HG03571 (cell line): Measurements from ENCODE around the gene PTPRN2.
"Not testable (repeated sequence)": the region's sequence is repeated elsewhere in the genome, so short reads cannot be mapped to it uniquely, and the experiment has no call there.

Source experiments
- ATAC-seq: cut with Tn5 transposase; IDR thresholded peaks from one replicate; pipeline ENCODE4 v1.9.1; 2021; ENCODE audit not compliant: unreplicated experiment

Gene PTPRN2

GRCh38 chr7:158314394-158314793 is 273.2 kb downstream of the PTPRN2 start:
- no peak for ATAC-seq

DNA sequence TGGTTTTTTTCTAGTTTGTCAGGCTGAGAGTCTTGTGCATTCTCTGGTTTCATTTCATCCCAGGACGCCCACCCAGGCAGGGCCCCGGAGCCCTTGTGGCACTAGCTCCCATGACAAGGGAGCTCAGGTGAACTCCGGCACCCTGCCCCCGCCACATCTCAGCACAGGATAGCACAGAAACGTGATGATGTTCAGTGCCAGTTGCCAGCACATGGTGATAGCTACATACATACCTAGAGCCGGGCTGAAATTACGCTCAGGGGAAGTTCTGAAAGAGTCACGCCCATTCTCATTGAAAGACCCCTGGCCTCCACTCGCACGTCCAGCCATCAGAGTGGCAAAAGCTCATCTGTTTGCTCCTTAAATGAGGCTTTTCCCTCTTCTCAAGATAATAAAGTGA is 273.7 kb downstream of the PTPRN2 start:
- no peak for ATAC-seq

- no peak for ATAC-seq
Measured at GRCh38 chr7:158312789-158313188, 274.8 kb downstream of the PTPRN2 start.

- no peak for ATAC-seq
Measured at GRCh38 chr7:158311791-158312190, 275.8 kb downstream of the PTPRN2 start.

- ATAC-seq, result no peak
Measured at GRCh38 chr7:158310924-158311666, 276.5 kb downstream of the PTPRN2 start.

- no peak for ATAC-seq
Measured at GRCh38 chr7:158309868-158310763, 277.5 kb downstream of the PTPRN2 start.

DNA sequence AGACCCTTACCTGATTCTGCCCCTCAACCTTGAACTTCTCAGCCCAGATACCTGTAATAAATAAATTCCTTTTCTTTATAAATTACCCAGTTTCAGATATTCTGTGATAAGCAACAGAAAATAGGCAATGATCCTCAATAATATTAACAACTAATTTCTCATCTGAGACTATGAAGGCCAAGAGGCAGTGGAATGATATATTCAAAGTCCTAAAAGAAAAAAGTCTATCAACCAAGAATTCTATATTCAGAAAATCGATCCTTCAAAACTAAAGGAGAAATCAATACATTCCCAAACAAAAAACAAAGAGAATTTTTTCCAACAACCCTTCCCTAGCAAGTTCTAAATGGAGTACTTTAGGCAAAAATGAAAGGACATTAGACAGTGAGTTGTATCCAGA is 279.6 kb downstream of the PTPRN2 start:
- ATAC-seq, result no peak

GRCh38 chr7:158304072-158304471 is 283.6 kb downstream of the PTPRN2 start:
- ATAC-seq, result not testable (repeated sequence)

GRCh38 chr7:158303121-158303520 is 284.5 kb downstream of the PTPRN2 start:
- ATAC-seq, result no peak

GRCh38 chr7:158302274-158303070 is 285.2 kb downstream of the PTPRN2 start:
- ATAC-seq, result no peak

- no peak for ATAC-seq
Measured at GRCh38 chr7:158301207-158301606, 286.4 kb downstream of the PTPRN2 start.

GRCh38 chr7:158300427-158300826 is 287.2 kb downstream of the PTPRN2 start:
- ATAC-seq, result no peak

DNA sequence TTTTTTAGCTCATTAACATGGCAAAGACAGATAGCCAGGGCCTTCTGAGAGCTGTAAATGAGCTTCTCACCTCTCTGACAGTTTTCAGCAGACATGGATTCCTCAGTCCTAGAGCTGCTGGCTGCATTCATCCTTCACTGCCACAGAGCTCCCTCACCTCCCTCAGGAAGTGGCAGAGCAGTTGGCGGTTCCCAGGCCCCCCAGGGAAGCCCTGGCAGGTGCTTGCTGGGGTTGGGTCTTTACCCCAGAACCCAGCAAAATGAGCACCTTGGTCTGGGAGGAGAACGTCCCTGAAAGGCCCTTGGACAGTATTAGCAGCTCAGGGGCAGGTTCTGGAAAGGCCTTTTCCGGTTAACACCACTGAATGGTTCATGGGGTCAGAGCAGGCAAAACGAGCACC is 288.0 kb downstream of the PTPRN2 start:
- no peak for ATAC-seq

- no peak for ATAC-seq
Measured at GRCh38 chr7:158296798-158297104, 290.9 kb downstream of the PTPRN2 start.

- no peak for ATAC-seq
Measured at GRCh38 chr7:158295966-158296797, 291.4 kb downstream of the PTPRN2 start.

GRCh38 chr7:158294468-158295215 is 293.0 kb downstream of the PTPRN2 start:
- not testable (repeated sequence) for ATAC-seq

DNA sequence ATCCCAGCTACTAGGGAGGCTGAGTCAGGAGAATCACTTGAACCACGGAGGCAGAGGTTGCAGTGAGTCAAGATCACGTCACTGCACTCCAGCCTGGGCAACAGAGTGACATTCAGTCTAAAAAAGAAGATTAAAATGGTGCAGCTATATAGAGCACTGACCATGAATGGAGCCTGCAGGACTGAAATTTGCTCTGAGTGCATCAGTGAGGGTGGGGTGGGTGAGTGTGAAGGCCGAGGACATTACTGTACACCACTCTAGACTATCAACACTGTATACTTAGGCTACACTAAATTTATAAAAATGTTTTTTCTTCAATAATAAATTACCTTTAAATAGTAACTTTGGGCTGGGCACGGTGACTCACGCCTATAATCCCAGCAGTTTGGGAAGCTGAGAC is 294.7 kb downstream of the PTPRN2 start:
- ATAC-seq, result no peak

- ATAC-seq, result no peak
Measured at GRCh38 chr7:158291998-158292397, 295.6 kb downstream of the PTPRN2 start.

DNA sequence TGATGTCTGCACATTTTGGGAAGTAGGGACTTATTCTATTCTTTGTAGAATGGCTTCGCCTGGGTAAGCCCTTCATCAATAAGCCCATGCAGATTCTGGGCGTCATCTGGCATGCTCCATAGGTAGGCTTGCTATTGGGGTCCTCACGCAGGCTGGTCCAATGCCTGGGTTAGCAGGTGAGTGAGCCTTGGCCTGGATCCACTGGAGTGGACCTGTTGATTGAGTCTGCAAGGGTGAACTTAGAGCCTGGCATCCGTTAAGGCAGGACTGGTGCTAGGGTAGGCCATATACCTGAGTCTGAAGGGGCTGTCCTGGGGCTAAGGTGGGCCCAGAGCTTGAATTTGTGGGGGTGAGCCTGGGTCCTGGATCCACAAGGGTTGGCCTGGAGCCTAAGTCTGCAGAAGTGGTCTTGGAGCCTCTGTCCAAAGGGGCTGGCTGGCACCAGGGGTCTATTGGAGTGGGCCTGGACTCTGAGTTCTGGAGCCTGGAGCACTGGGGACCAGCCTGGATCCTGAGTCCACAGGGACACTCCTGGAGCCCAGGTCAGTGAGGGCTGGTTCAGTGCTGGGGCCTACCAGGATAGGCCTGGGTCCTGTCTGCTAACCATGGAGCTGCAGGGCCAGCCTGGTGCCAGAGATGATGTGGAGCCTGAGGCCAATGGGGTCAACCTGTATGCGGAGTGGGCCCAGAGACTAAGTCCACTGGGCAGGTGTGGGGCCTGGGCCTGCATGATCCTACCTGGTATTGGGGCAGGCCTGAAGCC is 297.7 kb downstream of the PTPRN2 start:
- ATAC-seq, result no peak
